Caco-2 (cell line): Measurements from ENCODE around the gene B3GNT7. TPM values are rescaled to one million over a fixed set of nuclear protein-coding genes. Genes with fewer than 3 reads are reported as not detected.

Experiments
- BruUV-seq: library from RNA; stranded (reverse); fragments of 400-500 nt; replicated peaks from 2 replicates; lab custom pipeline; 2021; lab: Mats Ljungman, UMichigan
- CTCF ChIA-PET: fragments of 300-600 bp; sonication (Branson Sonifier 250); formaldehyde crosslinking; loops from one replicate; lab custom pipeline; 2022; ENCODE audit warnings: antibody characterized with exemption; lab: Charles Lee
- POLR2A ChIA-PET: fragments of 300-600 bp; sonication (Branson Sonifier 250); formaldehyde crosslinking; loops from one replicate; lab custom pipeline; 2022; ENCODE audit warnings: antibody characterized with exemption; lab: Charles Lee
- DNase-seq, 2 experiments: peaks; one replicate each; pipeline versions ENCODE4 v3.0.0 to v3.0.0-alpha.2; 2020 to 2022
- H3K27me3 ChIP-seq: replicated peaks from 2 replicates; pipeline ENCODE4 v1.6.0; 2011; ENCODE audit warnings: low read length; ENCODE audit not compliant: control insufficient read depth, insufficient read depth
- H3K36me3 ChIP-seq: 2 replicates; pipeline ENCODE4 v1.5.1; 2011; ENCODE audit warnings: low read length; ENCODE audit not compliant: control insufficient read depth, insufficient read depth
- H3K4me1 ChIP-seq: fragments of 250-450 bp; sonication (Bioruptor Pico); 2 replicates; pipeline ENCODE4 v1.5.1; 2020; ENCODE audit warnings: mild to moderate bottlenecking
- H3K4me3 ChIP-seq: 2 replicates; pipeline ENCODE4 v1.5.1; 2011; ENCODE audit warnings: low read depth, mild to moderate bottlenecking, control low read depth, low read length
- H3K9me3 ChIP-seq: fragments of 250-450 bp; sonication (Bioruptor Pico); 2 replicates; pipeline ENCODE4 v1.5.1; 2020; ENCODE audit warnings: mild to moderate bottlenecking, moderate library complexity
- H3K27ac Mint-ChIP-seq: one replicate; pipeline ENCODE4 v1.8.0; 2022; ENCODE audit warnings: mixed read lengths; ENCODE audit not compliant: unreplicated experiment
- H3K27me3 Mint-ChIP-seq: one replicate; pipeline ENCODE4 v1.8.0; 2022; ENCODE audit warnings: mixed read lengths; ENCODE audit not compliant: insufficient read depth, unreplicated experiment
- H3K36me3 Mint-ChIP-seq: one replicate; pipeline ENCODE4 v1.8.0; 2022; ENCODE audit warnings: mild to moderate bottlenecking, mixed read lengths; ENCODE audit not compliant: insufficient read depth, unreplicated experiment
- H3K4me1 Mint-ChIP-seq: one replicate; pipeline ENCODE4 v1.8.0; 2022; ENCODE audit warnings: low read depth, mixed read lengths; ENCODE audit not compliant: unreplicated experiment
- H3K4me3 Mint-ChIP-seq: one replicate; pipeline ENCODE4 v1.8.0; 2022; ENCODE audit warnings: mild to moderate bottlenecking, moderate library complexity, mixed read lengths; ENCODE audit not compliant: unreplicated experiment
- H3K9me3 Mint-ChIP-seq: one replicate; pipeline ENCODE4 v1.8.0; 2022; ENCODE audit warnings: mixed read lengths; ENCODE audit not compliant: unreplicated experiment
- intact Hi-C: fragments of 100-400 bp; cut with micrococcal nuclease; formaldehyde crosslinking; loops from one replicate; pipeline ENCODE4 v1.10.0; 2022; ENCODE audit not compliant: unreplicated experiment
- total RNA-seq: library from RNA; stranded (reverse); gene quantifications from 2 replicates; pipeline ENCODE4 v1.2.3, GENCODE V29; 2022
- TF ChIP-seq, protein P1 (sequence below), 2 experiments: fragments of 200-600 bp in 1 of 2; IDR thresholded peaks; 1 replicate in 1 of 2; 2 replicates in 1 of 2; pipeline versions ENCODE4 v1.5.1 to v1.8.0; 2011 to 2022; ENCODE audit warnings: antibody characterized with exemption in 1 of 2, control low read depth in 1 of 2, inconsistent platforms in 1 of 2, low read depth in 1 of 2, low read length in 1 of 2, mild to moderate bottlenecking in 1 of 2, moderate library complexity in 1 of 2; ENCODE audit not compliant: insufficient read depth in 1 of 2, severe bottlenecking in 1 of 2, unreplicated experiment in 1 of 2

B3GNT7 gene
- total RNA-seq, 1 experiment from 2014 or later: 2.7 TPM

DNA sequence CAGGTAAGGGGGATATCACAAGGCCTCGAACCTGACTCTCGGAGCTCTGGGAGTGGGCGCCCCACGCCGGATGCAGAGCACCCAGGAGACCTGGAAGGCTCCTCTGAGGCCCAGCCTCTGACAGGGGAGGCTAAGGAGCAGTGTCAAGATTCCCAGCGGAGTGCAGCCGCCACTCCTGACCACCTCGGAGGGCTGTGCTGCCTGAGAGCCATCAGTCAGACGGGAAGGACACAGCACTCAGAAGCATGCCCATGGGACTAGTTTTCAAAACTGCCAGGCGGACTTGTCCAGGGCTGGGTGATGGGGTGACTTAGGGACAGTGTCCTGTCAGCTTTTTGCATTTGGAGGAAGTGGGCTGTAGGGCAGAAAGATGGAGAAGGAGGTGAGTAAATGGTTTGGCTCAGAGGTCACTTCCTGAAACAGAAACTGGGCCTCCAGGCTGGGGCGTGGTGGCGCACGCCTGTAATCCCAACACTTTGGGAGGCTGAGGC, 34.6 kb upstream of the B3GNT7 start:
- Histone ChIP-seq H3K9me3 (no peaks in the 10 kb centered on the region), H3K36me3 (no peaks in the 10 kb centered on the region), H3K4me1 (peaks cover 19% of the 10 kb centered on the region), H3K4me3 (no peak overlapping the region), H3K27me3 (no peaks in the 10 kb centered on the region)
- BruUV-seq: no TSS peak
- Mint-ChIP-seq H3K27ac (no peak overlapping the region), H3K9me3 (no peaks in the 10 kb centered on the region), H3K36me3 (no peaks in the 10 kb centered on the region), H3K4me1 (peaks cover 18% of the 10 kb centered on the region), H3K4me3 (no peak overlapping the region), H3K27me3 (no peaks in the 10 kb centered on the region)
- intact Hi-C loops: no loop called here
- DNase-seq: no peak
- POLR2A ChIA-PET: no interaction called here
- TF ChIP-seq, protein P1, sequence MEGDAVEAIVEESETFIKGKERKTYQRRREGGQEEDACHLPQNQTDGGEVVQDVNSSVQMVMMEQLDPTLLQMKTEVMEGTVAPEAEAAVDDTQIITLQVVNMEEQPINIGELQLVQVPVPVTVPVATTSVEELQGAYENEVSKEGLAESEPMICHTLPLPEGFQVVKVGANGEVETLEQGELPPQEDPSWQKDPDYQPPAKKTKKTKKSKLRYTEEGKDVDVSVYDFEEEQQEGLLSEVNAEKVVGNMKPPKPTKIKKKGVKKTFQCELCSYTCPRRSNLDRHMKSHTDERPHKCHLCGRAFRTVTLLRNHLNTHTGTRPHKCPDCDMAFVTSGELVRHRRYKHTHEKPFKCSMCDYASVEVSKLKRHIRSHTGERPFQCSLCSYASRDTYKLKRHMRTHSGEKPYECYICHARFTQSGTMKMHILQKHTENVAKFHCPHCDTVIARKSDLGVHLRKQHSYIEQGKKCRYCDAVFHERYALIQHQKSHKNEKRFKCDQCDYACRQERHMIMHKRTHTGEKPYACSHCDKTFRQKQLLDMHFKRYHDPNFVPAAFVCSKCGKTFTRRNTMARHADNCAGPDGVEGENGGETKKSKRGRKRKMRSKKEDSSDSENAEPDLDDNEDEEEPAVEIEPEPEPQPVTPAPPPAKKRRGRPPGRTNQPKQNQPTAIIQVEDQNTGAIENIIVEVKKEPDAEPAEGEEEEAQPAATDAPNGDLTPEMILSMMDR (IDR thresholded peaks at IDR 0.05; ENCODE audit: insufficient read depth in 1 of 2, low read depth in 1 of 2, low read length in 1 of 2, severe bottlenecking in 1 of 2, unreplicated experiment in 1 of 2): no peak
- CTCF ChIA-PET: no interaction called here

DNA sequence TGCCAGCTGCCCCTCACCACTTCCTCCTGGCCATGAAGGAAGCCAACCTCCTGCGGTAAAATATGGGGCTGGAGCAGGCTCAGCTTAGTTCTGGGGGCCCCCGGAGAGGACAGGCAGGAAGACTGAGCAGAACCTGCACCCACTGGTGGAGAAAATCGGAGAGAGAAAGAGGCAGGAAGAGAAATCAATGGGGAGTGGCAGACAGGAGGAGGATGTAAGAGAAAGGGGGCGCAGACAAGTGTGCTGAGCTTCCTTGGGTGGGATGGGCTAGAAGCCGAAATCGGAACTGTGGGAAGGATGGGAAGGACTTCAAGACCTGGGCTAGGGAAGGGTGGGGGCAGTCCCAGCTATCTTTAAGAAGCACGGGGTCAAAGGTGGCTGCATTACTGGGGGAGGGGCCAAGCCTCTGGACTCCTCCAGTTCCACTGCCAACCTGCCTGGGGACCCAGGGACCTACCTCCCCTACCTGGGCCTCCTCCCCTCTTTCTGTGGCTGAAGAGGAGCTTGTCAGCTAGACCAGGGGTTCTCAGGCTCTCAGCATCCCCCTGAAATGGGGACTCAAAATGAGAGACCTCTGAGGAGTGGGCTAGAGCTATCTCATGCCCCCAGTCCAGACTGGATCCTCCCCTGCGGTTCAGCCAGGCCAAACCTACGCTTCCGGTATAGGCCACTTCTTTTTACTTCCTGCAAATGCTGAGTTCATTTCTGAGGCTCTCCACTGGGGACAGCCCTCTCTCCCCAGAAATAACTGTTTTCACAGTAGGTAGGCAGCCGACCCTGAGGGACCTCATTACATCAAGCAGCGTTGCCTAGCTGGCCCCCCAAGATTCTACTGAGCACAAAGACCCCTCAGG, 33.6 kb upstream of the B3GNT7 start:
- Histone ChIP-seq H3K36me3 (no peaks in the 10 kb centered on the region), H3K9me3 (no peaks in the 10 kb centered on the region), H3K27me3 (no peaks in the 10 kb centered on the region), H3K4me1 (peaks cover 20% of the 10 kb centered on the region), H3K4me3 (no peak overlapping the region)
- no TSS peak for BruUV-seq
- TF ChIP-seq, protein P1 (IDR thresholded peaks at IDR 0.05; ENCODE audit: insufficient read depth in 1 of 2, low read depth in 1 of 2, low read length in 1 of 2, severe bottlenecking in 1 of 2, unreplicated experiment in 1 of 2): no peak
- H3K27me3 Mint-ChIP-seq: no peaks in the 10 kb centered on the region
- DNase-seq: no peak
- ChIA-PET CTCF (no interaction called here), POLR2A (interaction anchor here (0.6 kb wide), 1 partner anchor 23 kb away, joined by 14 read pairs; no protein-coding TSS in a partner anchor)
- intact Hi-C loops: no loop called here
- no peak overlapping the region for H3K27ac Mint-ChIP-seq
- H3K36me3 Mint-ChIP-seq: no peaks in the 10 kb centered on the region
- H3K4me3 Mint-ChIP-seq: no peak overlapping the region
- no peaks in the 10 kb centered on the region for H3K9me3 Mint-ChIP-seq
- H3K4me1 Mint-ChIP-seq: peaks cover 18% of the 10 kb centered on the region

DNA sequence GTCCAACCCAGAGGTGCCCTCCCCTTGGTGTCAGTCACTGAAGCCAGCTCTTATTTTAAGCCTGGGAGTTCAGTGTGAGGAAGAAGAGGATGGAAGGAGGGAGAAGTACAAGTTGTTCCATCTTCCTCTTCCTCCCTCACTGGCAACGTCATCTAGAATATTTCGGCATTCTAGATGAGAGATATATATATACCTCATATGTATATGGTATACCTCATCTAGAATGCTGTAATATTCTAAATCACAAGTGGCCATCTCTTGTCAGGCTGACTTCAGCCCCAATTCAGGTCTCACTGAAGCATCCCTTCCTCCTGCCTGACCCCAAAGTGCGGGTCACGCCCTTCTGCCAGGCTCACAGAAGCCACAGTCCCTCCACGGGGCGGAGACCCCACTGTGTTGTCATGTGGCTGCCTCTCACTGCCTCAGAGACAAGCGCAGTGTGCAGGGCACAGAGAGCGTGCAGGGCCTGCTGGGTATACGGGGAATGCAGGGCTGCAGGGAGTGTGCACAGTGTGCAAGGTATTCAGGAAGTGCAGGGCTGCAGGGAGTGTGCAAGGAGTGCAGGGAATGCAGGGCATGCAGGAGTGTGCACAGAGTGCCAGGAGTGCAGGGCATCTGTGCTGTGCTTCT, 32.8 kb upstream of the B3GNT7 start:
- TF ChIP-seq, protein P1 (IDR thresholded peaks at IDR 0.05; ENCODE audit: insufficient read depth in 1 of 2, low read depth in 1 of 2, low read length in 1 of 2, severe bottlenecking in 1 of 2, unreplicated experiment in 1 of 2): no peak
- Mint-ChIP-seq H3K36me3 (no peaks in the 10 kb centered on the region), H3K4me3 (no peak overlapping the region), H3K4me1 (peaks cover 18% of the 10 kb centered on the region), H3K9me3 (no peaks in the 10 kb centered on the region), H3K27me3 (no peaks in the 10 kb centered on the region), H3K27ac (no peak overlapping the region)
- ChIA-PET POLR2A (no interaction called here), CTCF (no interaction called here)
- DNase-seq: no peak
- Histone ChIP-seq H3K9me3 (no peaks in the 10 kb centered on the region), H3K4me3 (no peak overlapping the region), H3K27me3 (no peaks in the 10 kb centered on the region), H3K4me1 (peaks cover 20% of the 10 kb centered on the region), H3K36me3 (no peaks in the 10 kb centered on the region)
- no TSS peak for BruUV-seq
- intact Hi-C loops: no loop called here
